Measurements from ENCODE around the gene DNASE2.
"Not testable (repeated sequence)": the region's sequence is repeated elsewhere in the genome, so short reads cannot be mapped to it uniquely, and the experiment has no call there.

DNASE2 gene, protein sequence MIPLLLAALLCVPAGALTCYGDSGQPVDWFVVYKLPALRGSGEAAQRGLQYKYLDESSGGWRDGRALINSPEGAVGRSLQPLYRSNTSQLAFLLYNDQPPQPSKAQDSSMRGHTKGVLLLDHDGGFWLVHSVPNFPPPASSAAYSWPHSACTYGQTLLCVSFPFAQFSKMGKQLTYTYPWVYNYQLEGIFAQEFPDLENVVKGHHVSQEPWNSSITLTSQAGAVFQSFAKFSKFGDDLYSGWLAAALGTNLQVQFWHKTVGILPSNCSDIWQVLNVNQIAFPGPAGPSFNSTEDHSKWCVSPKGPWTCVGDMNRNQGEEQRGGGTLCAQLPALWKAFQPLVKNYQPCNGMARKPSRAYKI

DNA sequence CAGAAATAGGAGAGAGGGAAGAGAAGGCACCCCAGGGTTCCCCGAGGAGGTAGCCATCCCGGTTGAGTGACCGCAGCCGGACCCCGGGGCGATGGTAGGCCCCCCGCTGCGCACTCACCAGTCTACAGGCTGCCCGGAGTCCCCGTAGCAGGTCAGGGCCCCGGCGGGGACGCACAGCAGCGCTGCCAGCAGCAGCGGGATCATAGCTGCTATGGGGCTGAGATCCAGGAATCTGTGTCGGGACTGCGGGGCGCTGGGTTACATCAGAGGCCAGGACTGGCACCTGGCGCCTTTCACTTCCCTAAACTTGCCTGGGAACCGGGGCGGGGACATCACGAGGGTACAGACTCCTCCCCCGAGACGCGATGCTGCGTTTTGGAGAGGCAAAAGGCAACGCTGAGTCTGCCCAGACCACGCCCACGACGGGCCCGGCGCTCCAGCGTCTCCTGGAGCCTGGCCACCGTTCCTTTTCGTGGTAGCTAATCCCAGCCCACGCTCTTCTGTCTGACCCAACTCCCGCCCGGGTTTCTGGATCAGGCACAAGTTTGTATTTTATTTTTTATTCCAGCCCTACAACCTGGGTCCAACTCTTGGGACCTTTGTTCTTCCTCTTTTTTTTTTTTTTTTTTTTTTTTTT, at the start of gene DNASE2:
Gene DNASE2, minus strand, starts transcription at position 278 of the 637 bp plus-strand sequence. Its CDS starts 74 bp downstream, at position 204.
- peak; percentile 99 for DNase-seq (ENCODE audit: low spot score)

DNA sequence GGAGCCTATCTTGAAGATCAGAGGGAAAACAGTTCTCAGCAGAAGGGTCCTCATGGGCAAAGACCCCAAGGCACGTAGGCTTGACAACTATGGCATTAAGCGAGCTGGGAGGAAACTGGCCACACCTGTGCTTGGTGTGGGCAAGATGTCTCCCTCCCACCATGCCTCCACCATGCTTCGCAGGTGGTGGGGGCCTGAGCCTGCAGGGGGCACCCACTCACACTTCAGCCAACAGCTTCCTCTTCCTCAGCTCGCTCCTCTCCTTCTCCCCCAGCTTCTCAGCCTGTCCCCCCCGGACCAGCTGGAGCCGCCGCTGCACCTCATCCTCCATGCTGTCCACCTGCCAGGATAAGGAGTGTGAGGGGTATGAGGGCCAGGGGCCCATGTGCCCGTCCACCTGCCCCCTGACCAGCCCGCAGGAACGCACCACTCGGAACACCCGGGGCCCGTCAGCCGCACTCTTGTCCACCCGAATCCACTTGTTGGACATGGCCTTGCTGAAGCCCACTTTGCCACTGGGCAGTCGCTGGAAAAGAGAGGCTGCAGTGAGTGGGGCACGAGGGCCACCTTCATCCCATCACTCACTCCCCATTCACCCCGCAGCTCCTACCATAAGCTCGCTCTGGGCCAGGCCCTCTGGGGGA, 48.9 kb upstream of the DNASE2 start:
- no peak for DNase-seq (ENCODE audit: low spot score)

DNA sequence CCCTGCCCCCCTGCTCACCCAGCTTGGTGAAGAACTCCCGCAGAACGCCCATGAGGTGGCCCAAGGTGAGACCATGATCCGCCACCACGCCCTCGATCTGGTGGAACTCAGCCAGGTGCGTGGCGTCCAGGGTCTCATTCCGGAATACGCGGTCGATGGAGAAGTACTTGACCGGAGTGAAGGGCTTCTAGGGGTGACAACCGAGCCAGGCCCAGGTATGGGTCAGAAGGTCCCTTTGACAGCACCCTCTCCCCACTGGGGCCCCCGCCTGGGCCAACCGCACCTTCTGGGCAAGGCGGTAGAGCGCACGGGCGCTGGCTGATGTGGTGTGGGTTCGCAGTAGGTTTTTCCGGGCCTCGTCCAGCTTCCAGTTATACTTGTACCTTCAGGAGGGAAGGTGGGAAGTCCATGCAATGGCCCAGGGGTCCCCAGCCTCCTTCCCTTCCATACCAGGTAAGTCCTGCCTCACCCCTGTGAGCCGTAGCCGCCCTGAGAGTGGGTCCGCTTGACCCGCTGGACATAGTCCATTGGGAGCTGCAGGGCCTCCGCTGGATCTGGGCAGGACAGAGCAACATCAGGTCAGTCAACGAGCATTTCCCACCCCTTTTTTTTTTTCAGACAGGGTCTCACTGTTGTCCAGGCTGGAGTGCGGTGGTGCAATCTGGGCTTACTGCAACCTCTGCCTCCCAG, 43.5 kb upstream of the DNASE2 start:
- DNase-seq (ENCODE audit: low spot score): no peak

DNA sequence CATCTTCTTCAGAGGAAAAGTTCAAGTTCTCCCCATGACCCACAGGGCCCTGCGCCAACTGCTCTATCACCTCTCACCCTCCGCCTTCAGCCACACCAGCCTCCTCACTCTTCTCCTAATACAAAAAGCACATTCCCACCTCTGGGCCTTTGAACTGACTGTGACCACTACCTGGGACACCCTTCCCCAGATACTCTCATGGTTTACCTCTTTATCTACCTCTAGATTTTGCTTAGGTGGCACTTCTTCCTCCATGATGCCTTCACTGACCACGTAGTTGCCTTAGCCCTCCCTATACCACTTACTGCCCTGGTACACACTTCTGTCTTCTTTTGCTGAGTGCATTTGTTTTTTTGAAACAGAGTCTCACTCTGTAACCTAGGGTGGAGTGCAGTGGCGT, 41.7 kb upstream of the DNASE2 start:
- no peak for DNase-seq (ENCODE audit: low spot score)

DNA sequence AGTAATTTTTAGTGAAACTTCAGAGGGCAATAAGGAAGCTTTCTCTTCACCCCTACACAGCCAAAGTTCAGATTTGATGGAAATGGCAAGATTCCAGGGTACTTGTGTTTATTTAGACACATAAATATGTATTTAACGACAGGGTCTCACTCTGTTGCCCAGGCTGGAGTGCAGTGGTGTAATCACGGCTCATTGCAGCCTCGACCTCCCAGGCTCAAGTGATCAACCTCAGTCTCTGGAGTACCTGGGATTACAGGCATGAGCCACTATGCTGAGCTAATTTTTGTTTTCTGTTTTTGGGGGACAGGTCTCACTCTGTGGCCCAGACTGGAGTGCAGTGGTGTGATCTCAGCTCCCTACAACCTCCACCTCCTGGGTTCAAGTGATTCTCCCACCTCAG, 39.8 kb upstream of the DNASE2 start:
- DNase-seq (ENCODE audit: low spot score): no peak

DNA sequence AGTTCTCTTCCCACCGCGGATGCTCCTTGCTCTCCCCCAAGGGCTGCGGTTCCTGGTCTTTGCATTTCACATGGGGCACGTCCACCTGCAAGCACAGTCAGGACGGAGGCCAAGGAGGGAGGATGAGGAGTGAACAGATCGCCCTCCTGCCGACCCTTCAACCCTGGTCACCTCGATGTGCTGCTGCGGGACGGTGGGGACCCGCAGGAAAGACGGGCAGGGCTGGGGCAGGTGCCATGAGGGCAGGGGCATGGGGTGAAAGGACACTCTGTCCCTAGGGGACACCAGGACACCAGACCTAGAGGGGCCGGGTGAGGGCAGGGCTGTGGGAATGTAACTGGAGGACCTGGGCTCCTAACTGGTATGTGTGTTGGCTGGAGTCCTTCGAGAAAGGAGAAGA, 37.0 kb upstream of the DNASE2 start:
- no peak for DNase-seq (ENCODE audit: low spot score)

DNA sequence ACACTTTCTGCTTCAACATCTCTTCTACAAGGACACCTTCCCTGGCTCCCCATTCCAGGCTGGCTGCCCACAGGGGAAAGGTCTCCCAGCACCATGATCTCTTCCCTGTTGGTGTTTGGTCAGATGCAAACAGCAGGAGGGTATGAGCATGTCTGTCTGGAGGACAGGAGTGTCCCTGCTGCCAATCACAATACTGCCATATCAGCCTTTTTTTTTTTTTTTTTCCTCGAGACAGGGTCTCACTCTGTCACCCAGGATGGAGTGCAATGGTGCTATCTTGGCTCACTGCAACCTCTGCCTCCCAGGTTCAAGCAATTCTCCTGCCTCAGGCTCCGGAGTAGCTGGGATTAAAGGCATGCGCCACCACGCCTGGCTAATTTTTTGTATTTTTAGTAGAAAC, 34.6 kb upstream of the DNASE2 start:
- DNase-seq (ENCODE audit: low spot score): not testable (repeated sequence)

DNA sequence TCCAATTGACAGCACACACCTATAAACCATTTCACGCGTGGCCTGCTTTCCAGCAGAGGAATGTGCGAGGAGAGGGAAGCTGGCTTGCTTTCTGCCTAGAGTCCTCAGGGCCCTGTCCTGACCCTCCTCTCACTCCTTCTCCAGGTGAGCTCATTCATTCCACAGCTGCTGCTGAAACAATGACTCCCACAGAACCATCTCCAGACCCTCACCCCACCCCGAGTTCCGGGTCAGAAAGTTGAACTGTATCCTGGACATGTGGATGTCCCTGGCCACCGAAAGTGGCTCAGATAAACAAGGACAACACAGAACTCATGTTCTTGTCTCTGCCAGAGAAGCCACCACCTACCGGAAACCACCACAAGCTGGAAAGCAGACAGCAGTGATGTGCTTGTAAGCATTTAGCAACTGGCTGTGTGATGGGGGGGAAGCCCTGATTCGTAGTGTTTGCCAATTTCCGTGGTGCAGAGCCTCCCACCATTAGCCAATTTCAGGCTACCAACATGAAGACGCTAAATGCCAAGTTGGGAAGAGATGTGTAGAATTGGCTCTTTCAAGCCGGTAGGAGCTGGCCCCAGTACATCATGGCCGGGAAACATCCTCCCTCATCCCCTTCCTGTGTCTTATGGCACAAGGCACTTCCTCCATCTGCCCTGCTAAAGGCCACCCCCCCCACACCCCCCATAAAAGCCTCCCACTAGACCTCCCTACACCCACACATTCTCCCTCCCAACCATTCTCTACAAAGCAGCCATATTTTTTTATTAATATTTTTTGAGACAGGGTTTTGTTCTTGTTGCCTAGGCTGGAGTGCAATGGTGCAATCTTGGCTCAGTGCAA, 32.8 kb upstream of the DNASE2 start:
- no peak for DNase-seq (ENCODE audit: low spot score)

DNA sequence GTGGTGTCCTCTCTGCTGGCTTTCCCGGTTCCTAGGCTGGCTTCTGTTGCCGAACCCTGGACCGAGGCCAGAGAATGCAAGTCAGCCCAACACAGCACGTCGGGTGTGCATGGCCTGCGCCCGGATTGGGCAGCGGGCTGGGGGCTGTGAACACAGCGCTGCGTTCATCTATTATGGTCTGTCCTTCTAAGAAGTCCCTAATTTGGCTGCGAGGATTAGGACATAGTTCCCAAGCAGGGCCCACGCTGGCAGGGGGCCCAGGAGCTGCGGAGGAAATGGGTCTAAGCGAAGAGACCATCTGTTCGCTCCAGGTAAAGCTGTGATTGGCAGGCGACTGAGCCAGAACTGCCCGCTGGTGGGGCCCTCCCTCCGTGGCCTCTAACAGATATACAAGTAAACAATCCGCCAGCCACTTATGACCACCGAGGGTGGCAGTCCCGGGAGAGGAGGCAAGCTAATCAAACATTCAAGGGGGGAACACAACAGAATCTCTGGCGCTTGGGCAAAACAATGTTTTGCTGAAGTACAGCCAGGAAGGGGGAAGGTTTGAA, 31.8 kb upstream of the DNASE2 start:
- peak; percentile 45 for DNase-seq (ENCODE audit: low spot score)

DNA sequence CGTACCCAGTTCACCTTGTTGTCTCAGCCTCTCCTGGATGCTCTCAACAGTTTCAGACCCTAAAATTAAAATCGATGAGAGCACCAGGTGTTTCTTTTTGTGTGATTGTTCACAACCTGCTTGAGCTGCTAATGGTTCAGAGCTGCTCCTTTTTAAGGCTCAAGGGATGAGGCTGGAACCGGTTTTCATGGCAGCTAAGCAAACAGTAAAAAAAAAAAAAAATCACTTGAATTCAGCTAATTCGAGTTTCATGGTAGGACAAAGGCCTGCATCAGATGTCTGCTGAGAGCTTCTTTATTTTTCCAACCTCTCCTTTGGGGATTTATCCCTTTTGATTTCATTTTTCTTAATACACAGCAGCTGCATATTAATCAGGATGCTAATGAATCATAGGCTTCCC, 31.3 kb upstream of the DNASE2 start:
- no peak for DNase-seq (ENCODE audit: low spot score)

DNA sequence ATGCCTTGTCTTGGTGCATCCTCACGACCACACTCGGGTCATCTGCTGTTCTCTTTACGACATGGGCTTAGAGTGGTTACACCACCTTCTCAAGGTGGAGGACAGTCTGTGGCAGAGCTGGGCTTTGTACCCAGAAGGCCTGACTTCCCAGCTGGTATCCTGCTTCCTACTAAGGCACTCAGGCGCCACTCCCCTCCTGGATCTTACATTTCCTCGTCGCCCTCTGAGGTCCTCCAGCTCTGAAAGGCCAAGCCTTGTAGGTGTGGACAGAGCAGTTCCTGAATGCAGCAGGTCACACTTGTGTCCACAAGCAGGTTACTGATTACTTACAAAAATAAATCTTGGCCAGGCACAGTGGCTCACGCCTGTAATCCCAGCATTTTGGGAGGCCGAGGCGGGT, 25.9 kb upstream of the DNASE2 start:
- no peak for DNase-seq (ENCODE audit: low spot score)

DNA sequence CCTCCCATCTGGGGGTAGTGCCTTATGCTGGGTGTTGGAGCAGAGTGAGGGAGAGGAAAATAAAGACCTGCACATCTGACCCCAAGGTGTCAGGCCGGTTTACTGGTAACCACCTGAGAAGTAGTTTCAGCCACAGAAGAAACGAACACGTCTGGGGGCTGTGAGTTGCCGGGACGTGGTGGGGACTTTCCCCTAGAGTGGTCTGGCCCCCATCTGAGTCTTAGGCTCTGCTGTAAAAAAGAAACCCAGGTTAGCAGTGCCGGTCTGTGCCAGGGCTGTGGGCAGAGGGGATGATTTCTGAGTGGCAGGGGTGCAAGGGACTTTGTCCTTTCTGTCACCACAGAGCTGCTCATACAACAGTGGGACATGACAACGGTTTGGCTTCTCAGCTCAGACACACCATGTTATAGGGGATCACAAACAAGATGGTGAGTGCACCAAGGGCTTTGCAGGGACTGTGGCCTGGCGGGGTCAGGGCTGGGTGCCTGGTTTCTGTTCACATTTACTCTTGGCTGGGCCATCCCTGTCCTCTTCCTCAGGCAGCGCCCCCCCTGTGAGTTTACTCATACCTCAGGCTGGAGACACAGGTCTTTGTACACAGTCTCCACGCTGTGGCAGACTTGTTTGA, 18.8 kb upstream of the DNASE2 start:
- DNase-seq (ENCODE audit: low spot score): no peak

DNA sequence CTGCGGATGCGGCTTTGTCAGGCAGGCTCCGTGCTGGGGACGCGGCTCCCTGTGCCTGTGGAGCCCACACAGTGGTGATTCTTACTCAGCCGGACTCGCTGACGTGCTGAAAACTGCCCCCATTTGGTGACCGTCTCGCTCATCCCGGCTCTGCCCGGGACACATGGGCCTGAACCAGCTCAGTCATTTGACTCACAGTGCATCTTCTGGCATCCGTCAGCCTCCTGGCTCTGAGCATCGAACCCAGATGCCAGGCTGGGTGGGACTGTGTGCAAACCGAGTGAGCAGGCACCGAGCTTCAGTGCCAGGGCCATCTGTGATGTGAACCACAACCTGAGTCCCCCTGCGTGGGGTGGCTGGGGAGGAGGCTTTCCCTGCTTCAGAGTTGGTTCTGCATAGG, 15.2 kb upstream of the DNASE2 start:
- DNase-seq (ENCODE audit: low spot score): no peak

DNA sequence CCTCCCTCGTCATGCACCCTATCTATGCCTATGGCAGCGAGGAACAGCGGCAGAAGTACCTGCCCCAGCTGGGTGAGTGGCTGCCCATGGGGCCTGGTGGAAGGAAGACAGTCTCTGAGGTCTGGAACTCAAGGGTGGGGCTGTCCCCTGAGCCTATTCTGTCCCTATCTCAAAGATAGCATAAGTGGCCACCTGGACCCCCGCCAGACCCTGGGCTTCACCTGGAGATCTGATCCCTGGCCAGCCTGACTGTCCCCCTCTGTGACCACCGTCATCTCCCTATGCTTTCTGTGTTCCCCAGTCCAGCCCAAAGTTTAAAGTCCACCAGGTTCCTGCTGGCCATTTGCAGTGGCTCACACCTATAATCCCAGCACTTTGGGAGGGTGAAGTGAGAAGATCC, 12.3 kb upstream of the DNASE2 start:
- DNase-seq (ENCODE audit: low spot score): no peak

DNA sequence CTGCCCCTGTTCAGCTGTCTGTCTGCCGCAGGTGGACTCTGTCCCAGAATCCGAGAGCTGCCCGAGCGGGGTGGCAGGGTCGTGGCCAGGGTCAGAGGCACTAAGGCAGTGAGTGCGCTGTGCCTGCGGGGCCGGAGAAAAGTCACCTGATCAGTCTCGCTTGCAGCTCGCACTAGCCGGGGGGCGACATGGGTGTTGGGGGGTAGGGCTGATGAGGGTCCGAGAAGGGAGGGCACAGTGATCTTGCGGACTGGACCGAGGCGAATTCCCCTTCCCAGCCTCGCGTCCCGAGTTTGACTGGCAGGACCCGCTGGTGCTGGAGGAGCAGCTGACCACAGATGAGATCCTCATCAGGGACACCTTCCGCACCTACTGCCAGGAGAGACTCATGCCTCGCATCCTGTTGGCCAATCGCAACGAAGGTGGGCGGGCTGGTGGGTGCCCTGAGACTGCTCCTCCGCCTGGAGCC, 10.3 kb upstream of the DNASE2 start:
- DNase-seq (ENCODE audit: low spot score): no peak

DNA sequence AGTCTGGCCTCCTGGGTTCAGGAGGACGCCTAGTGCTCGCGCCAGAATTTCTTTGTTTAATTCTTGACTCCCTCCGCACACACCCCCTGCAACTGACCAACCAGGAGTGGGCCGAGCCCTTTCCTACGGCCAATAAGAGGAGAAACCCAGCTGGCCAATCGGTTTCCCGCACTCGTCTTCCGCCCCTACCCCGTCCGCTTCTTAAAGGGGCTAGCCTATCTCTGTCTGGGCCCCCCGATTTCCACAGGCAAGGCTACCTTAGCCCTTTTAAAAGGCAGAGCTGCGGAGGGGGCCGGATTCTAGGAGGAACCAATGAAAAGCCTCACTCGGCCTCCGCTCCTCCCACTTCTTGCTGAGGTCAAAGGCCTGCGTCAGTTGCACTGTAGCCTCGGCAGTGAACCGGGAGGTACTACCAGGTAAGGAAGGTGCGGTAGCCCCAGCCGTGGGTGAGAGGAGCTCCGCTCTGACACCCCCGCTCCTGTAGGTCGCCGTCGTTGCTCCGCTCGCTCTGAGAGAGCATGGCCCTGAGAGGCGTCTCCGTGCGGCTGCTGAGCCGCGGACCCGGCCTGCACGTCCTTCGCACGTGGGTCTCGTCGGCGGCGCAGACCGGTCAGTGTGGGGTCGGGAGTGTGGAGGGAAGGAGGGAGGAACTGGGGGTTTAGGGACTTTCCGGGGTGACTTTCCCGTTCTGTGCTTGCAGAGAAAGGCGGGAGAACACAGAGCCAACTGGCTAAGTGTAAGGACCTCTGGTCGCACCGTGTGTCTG, 9.7 kb upstream of the DNASE2 start, which contains the start of gene GCDH:
Gene GCDH, plus strand, starts transcription at position 374 of the 766 bp plus-strand sequence. Its CDS starts 145 bp downstream, at position 519.
- DNase-seq (ENCODE audit: low spot score): peak; percentile 100

DNA sequence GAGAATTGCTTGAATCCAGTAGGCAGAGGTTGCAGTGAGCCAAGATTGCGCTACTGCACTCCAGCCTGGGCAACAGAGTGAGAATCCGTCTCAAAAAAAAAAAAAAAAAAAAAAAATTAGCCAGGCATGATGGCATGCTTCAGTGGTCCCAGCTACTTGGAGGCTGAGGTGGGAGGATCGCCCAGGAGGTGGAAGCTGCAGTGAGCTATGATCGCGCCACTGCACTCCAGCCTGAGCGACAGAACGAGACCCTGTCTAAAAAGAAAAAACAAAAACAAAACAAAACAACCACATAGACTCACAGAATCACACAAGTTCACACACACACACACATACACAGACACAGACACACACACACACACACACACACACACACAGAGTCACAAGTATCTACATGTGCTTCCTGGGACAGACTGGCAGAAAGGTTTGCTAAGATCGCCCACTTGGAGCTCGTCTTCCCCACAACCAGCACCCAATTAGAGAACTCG, 9.1 kb upstream of the DNASE2 start:
- DNase-seq (ENCODE audit: low spot score): not testable (repeated sequence)

DNA sequence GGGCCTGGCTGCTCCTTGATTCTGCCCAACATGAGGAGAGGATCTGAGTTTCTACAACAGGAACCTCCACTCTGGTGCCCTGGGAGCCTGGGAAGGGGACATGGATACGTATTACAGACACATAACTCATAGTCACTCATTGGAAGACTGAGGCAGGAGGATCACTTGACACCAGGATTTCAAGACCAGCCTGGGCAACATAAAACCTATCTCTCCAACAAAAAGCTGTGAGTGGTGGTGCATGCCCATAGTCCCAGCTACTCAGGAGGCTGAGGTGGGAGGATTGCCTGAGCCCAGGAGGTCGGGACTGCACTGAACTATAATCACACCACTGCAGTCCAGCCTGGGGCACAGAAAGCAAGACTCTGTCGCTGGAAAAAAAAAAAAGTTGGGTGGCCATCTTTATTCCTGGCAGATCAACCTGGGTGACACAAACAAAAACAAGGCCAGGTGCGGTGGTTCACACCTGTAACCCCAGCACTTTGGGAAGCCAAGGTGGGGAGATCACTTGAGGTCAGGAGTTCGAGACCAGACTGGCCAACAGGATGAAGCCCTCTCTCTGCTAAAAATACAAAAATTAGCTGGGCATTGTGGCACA, 6.9 kb upstream of the DNASE2 start:
- no peak for DNase-seq (ENCODE audit: low spot score)

All from hepatic stellate cell (primary cell).